Measurements from ENCODE around the gene MEIS1. TPM values are rescaled to one million over a fixed set of nuclear protein-coding genes. Genes with fewer than 3 reads are reported as not detected.
A peak's percentile ranks its signal among the peaks of the same experiment; 100 is the strongest.

MEIS1 gene
- total and polyA plus RNA-seq, 2 of the 8 experiments (the other 6 are each of a cell fraction or from before 2014, with no cell fraction given): 0.17 to 1.2 TPM

DNA sequence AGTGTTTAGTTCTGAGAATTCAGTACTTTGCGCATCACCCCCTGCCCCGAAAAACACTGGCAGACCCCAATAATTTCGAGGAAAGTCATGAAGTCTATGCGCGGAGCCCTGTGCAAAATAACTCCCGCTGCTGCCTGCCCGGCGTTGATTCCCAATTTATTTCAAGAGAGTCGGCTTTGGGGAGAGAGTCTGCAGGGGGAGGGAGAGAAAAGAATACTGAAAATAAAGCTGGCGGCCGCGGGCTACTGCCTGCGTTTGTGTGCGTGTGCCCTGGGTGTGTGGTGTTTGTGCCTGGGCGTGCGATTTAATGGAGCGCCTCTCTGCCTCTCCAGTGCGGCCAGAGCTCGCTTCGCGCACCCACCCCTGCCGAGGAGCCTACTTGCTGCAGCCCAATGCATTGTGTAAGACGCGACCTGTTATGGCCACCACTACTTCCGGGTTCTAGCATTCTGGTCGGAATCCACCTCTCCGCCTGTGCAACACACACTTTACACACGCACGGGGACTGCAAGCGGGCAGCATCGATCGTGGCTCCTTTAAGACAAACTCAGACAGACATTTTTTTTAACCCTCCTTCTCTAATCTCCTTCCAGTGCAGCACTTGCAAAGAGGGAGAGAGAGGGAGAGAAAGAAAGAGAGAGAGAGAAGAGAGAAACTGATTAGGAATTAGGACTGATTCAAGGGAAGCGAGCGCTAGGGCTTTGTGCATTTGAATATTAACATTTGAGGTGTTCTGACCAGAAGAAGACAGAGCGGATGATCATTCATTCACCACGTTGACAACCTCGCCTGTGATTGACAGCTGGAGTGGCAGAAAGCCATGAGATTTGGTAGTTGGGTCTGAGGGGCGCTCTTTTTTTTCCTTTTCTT lies at the start of gene MEIS1 (continued):
- TF ChIP-seq, protein P1, sequence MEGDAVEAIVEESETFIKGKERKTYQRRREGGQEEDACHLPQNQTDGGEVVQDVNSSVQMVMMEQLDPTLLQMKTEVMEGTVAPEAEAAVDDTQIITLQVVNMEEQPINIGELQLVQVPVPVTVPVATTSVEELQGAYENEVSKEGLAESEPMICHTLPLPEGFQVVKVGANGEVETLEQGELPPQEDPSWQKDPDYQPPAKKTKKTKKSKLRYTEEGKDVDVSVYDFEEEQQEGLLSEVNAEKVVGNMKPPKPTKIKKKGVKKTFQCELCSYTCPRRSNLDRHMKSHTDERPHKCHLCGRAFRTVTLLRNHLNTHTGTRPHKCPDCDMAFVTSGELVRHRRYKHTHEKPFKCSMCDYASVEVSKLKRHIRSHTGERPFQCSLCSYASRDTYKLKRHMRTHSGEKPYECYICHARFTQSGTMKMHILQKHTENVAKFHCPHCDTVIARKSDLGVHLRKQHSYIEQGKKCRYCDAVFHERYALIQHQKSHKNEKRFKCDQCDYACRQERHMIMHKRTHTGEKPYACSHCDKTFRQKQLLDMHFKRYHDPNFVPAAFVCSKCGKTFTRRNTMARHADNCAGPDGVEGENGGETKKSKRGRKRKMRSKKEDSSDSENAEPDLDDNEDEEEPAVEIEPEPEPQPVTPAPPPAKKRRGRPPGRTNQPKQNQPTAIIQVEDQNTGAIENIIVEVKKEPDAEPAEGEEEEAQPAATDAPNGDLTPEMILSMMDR (IDR thresholded peaks at IDR 0.05; ENCODE audit: control extremely low read depth in 1 of 3, insufficient read depth in 1 of 3, low read depth in 1 of 3, low read length in 3 of 3): no peak
- TF ChIP-seq SRF (IDR thresholded peaks at IDR 0.05; ENCODE audit: low read depth, low read length): peak; percentile 57
- peak in 1 of 2 experiments; percentile 91; a peak in 2 of 4 replicates for TF ChIP-seq SIN3A (conservative IDR thresholded peaks at IDR 0.05 in 1 of 2, IDR thresholded peaks at IDR 0.05 in 1 of 2; ENCODE audit: low read depth in 1 of 2, low read length in 2 of 2)
- no peak for TF ChIP-seq CBX8 (IDR thresholded peaks at IDR 0.05; ENCODE audit: borderline replicate concordance, low read depth, low read length)

All from H1 (cell line).